NCI-H1417 (cell line): Measurements from ENCODE around the gene PSMD12.

ENCODE experiments used
- DNase-seq, 3 experiments: peaks; one replicate each; lab custom pipeline; 2025; lab: John Stamatoyannopoulos, UW

PSMD12 gene

DNA sequence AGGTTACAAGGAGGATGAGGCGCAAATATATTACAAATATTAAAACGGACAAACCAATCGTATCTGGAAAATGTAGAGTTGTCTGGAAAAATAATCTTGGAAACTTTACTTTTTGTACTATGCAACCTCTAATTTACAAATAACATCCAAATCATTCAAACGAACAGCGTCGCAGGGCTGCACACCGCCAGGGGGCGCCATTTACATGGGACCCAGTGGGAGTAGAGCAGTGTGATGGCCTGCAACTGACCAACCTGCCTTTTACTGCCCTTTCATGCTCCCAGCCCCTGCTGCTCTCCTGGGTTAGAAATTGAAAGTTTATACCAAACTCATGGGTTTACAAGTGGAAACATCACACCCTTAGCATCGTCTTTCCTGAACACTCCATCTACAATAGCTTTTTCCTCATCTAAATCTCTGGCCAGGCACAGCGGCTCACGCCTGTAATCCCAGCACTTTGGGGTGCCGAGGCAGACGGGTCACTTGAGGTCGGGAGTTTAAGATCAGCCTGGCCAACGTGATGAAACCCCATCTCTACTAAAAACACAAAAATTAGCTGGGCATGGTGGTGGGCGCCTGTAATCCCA lies 20.7 kb upstream of the PSMD12 start:
- peak; percentile 29 to 68 (median 30) for DNase-seq

DNA sequence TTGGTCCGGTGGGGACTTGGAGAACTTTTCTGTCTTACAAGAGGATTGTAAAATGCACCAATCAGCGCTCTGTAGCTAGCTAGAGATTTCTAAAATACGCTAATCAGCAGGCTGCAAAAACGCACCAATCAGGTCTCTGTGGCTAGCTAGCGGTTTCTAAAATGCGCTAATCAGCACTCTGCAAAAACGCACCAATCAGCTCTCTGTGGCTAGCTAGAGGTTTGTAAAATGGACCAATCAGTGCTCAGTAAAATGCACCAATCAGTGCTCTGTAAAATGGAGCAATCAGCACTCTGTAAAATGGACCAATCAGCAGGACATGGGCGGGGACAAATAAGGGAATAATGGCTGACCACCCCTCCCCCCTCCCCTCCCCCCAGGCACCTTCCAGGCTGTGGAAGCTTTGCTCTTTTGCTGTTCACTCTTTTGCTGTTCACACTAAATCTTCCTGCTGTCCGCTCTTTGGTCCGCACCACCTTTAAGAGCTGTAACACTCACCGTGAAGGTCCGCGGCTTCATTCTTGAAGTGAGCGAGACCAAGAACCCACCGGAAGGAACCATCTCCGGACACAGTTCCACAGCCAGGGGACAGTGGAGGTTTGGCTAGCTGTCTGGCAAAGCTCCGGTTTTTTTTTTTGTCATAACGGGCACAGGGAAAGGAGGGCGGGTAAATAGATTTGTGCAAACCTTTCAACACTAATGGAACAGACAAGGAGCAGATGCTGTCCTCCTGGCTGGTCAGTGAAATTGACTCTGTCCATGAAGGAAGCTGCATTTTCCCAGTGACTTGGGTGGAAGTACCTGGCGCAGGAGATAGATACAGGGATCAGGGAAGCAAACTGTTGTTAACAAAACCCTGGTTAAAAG lies 19.0 kb upstream of the PSMD12 start:
- no peak for DNase-seq

DNA sequence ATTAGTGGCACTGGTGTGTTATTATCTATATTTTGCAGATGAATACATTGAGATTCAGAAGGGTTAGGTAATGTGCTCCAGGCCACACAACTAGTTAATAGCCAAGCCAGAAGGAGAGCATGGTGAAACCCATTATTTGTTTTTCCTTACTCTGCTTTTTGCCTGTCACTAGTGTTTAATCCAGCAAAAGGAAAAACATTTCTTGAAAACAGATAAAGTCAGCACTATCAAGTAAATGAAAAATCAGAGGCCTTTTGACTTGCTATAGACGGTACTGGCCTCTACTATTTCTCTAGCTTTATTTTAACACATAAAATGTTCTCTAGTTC lies 15.5 kb upstream of the PSMD12 start:
- peak in 1 of 3 experiments; percentile 4 for DNase-seq

DNA sequence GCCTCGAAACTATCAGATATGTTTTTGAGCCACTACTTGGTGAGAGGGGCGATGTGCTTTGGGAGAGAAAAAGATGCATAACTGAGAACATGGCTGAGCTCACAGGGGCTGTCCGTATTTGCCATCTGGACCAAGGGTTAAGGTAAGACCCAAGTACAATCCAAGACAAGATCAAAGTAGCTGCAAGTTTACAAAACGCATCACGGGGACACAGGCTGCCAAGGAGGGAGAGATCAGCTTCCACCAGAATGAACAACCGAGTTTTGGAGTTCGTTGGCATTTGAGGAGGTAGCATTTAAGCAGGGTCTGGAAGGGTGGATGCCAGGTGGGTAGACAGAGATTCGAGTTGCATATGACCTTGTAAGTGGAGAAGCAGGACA lies 12.9 kb upstream of the PSMD12 start:
- no peak for DNase-seq

DNA sequence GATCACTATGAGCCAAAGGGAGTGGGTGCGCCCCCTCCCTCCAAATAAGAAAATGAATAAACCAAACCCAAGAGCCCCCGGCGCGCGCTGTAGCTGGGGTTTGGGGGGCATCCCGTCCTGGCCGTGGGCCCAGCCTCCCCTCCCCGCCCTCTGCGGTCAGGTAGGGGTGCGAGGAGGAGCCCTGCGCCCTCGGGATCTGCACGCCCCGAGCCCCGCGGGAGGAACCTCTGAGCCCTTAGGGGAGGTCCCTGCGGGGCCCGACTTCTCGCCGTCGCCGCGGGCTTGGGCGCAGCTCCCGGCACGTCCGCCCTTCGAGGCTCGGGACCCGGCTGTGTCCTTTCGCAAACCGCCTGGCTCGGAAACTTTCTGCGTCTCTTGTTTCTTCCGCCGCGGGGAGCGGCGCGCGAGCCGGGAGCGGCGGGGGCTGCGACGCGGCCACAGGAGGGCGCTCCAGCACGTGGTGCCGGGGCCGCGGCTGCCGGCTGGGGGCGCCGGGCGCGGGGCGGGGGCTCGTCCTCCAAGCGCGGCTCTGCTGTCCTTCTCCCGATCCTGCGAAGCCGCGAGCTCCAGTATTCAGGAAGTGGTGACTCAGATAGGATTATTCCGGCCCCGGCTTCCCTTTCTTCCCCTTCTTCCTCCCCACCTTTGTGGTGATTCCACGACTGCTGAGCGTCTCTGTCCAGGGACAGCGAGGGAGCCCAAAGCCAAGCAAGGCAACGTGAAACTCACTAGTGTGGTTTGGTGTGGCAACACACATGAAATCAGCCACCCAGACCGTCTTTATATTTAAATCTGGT lies 12.3 kb upstream of the PSMD12 start:
- peak; percentile 70 to 76 (median 73) for DNase-seq

DNA sequence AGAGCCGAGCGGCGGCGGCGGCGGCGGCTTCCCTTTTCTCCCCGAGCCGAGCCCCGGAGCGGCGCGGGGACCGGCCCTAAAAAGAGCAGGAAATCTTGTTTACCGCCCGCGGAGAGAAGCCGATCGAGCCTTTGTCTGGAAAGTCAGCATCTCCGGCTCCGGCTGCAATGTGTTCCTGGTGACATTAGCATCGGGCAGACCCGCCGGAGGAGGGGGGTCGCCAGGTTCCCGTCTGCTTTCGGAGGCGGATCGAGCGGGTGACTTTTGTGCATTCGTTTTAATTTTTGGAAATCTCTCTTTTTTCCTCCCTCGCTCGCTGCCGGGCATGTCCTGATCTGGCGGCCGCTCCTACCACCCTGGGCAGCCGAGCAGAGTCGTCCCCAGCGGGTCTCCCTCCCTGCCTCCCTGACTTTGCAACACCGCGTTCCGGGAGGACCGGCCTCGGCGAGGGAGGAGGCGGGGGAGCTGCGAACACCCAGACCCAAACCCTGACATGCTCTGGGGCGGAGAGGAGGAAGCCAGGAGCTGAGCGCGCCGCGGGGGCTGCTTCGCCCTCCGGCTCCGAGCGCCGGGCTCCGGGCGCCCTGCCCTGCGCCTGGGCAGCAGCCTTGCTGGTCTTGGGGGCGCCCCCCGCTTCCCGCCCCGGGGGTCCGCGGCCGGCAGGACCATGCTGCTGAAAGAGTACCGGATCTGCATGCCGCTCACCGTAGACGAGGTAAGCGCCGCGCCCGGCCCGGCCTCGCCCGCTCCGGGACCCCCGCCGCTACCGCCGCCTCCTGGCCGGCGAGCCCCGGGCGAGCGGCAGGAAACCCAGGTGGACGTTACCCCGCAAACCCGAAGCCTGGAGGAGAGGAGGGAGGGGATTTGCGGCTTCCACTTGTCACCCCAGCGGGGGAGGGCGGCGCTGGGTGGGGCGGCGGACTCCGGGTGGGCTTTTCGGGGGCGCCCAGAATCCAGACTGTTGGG lies 11.4 kb upstream of the PSMD12 start:
- DNase-seq = peak; percentile 26 to 88 (median 72)

DNA sequence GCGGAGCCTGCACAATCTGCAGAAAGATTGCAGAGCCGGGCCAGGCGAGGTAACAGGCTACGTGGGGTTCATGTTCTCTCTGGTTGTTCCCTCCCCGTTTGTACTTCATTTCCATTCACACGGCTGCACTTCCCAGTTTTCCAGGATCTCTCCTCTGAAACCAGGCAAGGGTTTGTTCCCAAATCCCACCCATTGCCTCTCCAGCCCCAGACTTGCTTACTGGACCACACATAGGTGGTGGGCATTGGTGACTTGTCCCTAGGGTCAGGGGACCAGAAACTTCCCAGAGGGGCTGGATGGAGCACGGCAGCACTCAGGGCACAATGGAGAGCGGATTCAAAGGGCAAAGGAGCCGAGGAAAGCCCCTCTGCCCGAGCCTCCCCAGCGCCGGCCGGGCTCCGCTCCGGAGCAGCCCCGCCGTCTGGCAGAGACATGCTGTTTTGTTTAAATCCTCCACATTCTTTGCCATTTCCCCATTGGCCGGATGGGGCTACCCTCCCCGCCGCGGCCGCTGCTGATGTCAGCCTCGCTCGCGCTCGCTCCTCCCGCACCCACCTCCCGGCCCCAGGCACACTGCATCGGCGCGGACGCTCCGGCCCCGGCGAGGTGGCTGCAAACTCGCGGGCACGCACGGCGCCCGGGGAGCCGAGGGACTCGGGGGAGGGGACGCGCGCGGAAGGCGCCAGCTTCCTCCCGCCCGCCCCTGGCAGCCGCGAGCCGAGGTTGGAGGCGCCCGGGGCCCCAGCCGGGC lies 10.5 kb upstream of the PSMD12 start, which contains the start of gene PITPNC1:
PITPNC1 (plus strand) TSS at position 545 of the 751 bp plus-strand sequence.
- peak; percentile 79 to 88 (median 85) for DNase-seq

DNA sequence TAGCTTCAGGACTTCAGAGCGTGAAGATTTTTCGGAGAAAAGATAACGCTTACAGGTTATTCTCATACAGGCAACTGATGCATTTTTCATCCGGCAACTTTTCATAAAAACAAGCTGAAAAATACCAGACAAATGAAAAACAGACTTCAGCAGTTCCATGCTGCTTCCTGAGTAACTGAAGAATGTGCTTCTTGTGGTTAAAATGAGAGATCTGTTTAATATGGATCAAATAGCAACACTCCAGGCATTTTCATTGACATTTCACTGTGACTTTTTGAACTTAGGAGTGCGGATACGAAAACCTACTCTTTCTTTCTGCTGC lies 10.0 kb upstream of the PSMD12 start:
- DNase-seq = no peak

DNA sequence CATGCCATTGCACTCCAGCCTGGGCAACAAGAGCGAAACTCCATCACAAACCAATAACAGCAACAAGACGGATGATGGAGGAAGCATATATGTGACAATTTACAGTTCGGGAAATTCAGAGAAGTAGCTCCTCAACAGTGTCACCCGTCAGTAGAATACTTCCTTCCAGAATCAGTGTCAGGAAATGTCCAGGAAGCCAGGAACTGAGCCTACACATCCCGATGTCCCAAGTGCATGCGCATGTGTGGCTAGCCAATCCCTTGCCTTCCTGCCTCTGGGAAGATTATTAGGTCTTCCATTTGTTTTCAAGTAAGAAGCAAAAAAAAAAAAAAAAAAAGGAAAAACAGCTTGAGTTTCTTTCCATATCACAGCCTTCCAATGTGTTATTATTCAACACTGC lies 9.3 kb upstream of the PSMD12 start:
- no peak for DNase-seq

DNA sequence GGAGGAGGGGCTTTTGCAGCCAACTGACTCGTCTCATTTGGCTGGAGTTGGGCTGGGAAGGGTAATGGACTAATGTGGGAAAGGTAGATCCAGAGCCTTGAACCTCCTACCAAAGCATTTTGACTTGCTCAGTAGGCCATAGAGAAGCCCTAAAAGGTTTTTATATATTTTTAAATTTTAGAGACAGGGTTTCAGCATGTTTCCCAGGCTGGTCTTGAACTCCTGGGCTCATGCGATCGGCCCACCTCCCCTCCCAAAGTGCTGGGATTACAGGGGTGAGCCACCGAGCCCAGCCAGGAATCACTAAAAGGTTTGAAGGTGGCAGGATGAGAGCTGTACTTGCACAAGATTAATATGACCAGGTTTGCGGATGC lies 8.7 kb upstream of the PSMD12 start:
- DNase-seq = no peak

DNA sequence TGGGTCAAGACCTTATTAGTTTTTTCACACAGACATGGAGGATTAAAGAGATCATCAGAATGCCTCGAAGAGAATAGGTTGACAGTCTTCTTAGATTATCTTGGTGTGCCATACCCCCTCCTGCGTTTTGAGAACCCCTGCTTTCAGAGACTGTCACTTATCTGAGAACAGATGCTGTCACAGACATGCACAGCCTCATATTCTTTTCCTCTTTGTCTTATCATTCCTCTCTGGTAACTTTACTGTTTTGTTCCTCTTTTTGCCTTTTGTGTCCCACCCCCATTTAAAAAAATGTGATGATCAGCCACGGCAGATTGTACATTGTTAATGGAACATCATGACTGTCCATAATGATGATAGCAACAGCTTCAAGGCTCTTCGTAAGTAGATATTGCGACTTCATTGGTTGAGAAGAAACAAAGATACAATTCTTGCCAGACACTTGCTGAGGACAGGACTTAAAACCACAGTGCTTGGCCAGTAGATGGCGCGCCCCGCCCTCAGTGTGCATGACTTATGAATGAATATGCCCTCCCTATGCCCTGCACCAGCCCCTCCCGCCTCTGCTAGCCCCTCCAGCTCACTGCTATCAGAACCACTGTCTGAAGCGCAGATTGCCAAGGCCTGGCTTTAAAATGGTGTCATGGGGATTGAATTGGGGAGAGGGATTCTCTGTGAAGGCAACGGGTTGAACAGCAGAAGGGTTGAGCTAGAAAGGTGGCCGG lies 8.1 kb upstream of the PSMD12 start:
- DNase-seq = peak; percentile 54 to 84 (median 75)

DNA sequence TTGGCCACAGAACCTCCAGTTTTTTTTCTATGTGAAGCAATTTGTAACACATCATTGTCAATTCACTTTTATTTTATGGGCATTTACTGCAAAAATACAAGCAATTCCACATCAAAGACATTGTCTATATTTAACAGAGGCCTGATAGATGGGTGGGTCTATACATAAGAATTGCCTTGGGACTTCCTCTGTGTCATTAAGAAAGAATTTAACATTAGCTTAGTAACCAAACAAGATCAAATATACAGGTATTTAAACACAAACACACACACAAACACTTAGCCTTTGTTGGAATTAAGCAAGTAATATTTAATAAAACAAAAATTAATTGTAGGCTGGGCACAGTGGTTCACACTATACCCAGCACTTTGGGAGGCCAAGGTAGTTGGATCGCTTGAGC lies 6.4 kb upstream of the PSMD12 start:
- no peak for DNase-seq

DNA sequence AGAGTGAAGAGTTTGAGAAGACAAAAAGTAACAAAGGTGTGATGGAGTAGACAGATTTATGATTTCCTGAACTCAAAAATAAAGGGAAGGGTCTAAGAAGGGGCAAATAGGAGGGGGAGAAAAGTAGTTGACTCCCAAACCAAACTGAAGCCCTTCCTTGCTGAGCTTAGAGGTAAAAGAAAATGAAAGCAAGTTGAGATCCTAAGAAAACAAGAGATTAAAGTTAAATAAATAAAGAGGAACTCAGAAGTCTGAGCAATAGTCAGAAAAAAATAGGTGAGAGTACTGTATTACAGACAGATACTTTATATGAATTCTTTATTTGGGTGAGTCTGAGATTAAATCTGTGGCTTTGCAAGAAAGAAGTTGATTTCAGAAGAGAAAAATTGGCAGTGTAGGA lies 3.3 kb upstream of the PSMD12 start:
- no peak for DNase-seq

DNA sequence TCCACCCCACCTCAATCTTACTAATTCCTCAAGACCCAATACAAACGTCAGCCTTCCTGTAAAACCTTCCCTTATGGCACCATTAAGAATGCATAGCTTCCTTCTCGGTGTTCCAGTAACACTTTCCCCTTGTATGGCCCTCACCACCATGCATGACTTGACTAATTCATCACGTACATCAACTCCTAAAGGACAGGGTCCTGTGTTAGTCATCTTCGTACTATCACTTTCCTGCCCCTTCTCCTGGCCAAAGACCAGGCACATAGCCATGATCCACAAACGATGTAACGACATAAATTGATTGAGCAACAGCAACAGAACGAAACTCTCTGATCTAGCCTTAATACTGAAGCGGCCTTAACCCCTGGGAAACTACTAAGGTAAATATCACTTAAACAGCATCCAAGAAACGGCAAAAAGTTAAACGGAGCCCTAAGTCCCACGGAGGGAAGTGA lies 612 bp downstream of the PSMD12 start:
- DNase-seq = peak in 1 of 3 experiments; percentile 48

DNA sequence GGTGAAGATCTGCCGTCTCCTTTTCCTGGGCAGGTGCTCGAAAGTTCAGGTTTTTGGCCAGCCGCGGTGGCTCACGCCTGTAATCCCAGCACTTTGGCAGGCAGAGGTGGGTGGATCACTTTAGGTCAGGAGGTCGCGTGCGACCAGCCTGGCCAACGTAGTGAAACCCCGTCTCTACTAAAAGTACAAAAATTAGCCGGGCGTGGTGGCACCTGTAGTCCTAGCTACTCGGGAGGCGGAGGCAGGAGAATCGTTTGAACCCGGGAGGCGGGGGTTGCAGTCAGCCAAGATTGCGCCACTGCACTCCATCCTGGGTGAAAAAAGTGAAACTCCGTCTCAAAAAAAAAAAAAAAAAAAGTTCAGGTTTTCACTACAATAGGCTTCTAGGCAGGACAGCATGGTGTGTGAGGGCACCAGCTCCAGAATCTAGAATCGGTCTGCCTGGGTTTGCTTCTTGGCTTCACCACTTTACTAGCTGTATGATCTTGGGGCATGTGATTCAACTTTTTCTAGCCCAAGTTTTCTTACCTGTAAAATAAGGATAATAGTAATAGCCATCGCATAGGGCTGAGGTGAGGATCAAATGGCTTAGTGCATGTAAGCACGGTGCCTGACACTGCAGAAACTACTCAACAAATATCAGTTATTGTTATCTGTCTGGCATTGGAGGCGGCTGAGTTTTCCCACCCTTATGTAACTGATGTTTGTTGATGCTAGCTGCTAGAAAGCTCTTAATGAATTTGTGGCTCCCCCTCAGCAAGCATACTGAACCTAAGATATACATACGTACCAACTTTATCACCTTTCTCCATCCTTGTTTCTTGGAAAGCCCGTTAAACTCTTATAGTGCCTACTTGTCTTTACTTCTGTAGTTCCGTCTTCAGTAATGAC lies 1.3 kb downstream of the PSMD12 start:
- no peak for DNase-seq

DNA sequence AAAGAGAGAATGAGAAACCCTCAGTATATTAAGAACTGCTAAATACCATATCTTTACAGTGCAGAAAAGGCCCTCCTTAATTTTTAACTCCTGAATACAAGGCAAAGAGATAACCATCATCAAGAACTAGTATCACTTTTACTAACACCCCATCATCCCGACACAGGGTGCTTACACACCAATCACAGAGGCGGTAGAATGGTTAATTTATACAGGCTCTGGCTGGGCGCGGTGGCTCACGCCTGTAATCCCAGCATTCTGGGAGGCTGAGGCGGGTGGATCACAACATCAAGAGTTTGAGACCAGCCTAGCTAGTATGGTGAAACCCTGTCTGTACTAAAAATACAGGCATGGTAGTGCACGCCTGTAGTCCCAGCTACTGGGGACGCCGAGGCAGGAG lies 4.2 kb downstream of the PSMD12 start:
- DNase-seq = no peak

DNA sequence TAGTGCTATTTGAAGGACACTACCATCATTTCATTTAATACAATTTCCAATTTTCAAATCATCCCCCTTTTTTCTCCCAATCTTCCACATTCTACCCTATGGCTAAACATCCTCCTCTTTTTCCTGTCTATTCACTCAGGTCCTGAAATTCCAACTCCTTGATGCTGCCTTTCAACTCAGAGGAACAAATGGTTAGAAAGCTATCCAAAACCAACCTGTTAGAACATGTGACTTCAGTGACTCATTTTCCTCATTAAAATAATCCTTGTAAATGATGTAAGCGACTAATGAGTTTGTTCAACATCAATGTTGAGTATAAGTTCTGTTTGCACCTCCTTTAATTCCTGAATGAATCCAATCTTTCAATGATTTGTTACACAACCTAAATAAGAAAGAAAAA lies 5.5 kb downstream of the PSMD12 start:
- no peak for DNase-seq

DNA sequence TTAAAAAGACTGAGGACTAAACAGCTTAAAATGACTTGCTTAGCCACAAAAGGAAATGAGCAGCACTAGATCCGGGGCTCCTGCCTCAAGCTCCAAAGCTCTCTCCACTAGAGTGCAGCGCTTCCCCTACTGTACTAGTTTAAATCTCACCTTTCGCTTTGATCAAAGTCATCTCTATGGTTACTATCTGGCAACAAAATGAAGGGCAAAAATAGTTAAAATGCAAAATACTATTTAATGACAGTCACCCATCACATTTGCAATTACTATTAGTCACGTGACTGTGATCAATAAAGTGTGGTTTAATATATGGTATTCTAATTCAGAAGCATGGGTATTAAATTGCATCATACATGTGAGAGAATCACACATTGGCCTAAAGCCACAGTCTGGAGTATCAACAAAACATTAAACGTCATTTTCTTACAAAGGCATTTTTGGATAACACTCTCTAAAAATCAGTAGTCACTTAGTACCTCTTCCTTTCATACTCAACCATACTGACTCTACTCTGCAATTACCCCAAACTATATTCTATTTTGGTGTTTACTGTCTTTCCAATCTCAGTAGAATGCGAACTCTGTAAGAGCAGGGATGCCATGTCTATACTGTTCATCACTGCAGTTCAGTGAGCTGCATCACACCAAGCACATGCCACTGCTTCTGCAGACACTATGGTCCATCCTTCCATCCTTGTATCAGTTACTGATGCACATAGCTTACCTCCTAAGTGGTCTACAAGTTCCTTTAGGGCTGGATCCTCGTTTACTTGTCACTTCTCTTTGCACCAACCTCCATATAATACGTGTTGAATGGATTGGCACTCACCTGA lies 6.2 kb downstream of the PSMD12 start:
- DNase-seq = peak in 1 of 3 experiments; percentile 11
